Muscle of leg (tissue), 11 donors: Measurements from ENCODE around the gene ERC1. TPM values are rescaled to one million over a fixed set of nuclear protein-coding genes. Genes with fewer than 3 reads are reported as not detected.

Experiments used
- DNase-seq: peaks from one replicate; pipeline ENCODE4 v3.0.0; 2013
- H3K27ac ChIP-seq: one replicate; pipeline ENCODE4 v1.5.1; 2013; ENCODE audit warnings: mild to moderate bottlenecking, low read length, control low read depth
- H3K27me3 ChIP-seq: one replicate; pipeline ENCODE4 v1.6.1; 2013; ENCODE audit warnings: low read length; ENCODE audit not compliant: control insufficient read depth, insufficient read depth
- H3K36me3 ChIP-seq: one replicate; pipeline ENCODE4 v1.6.1; 2013; ENCODE audit warnings: low read length; ENCODE audit not compliant: control insufficient read depth, insufficient read depth
- H3K4me1 ChIP-seq: one replicate; pipeline ENCODE4 v1.6.1; 2013; ENCODE audit warnings: low read length; ENCODE audit not compliant: control insufficient read depth, insufficient read depth
- H3K4me3 ChIP-seq: one replicate; pipeline ENCODE4 v1.5.1; 2013; ENCODE audit warnings: low read length, control low read depth
- H3K9me3 ChIP-seq: replicated peaks from 2 replicates; pipeline ENCODE4 v1.6.1; 2013; ENCODE audit warnings: low read depth, low read length; ENCODE audit not compliant: control insufficient read depth
- WGBS: methylation state at CpG from one replicate; pipeline ENCODE4 v1.1.5; 2013; ENCODE audit warnings: missing lambda C conversion rate; ENCODE audit not compliant: insufficient coverage; 5-methylcytosine and 5-hydroxymethylcytosine counted together
- polyA plus RNA-seq, 8 donors: library from polyadenylated mRNA; unstranded; fragments of 120-200 nt; gene quantifications; one replicate each; pipeline versions ENCODE4 v1.2.1 to v1.2.3, GENCODE V29; 2013; ENCODE audit warnings: inconsistent platforms in 1 of 8, low replicate concordance in 1 of 8; ENCODE audit not compliant: insufficient read length in 8 of 8, insufficient read depth in 1 of 8
- total RNA-seq: library from RNA; stranded (reverse); fragments of 120-200 nt; gene quantifications from one replicate; pipeline ENCODE4 v1.2.4, GENCODE V29; 2013

ERC1 gene
- total and polyA plus RNA-seq, 9 donors = 15.8 to 32.5 (median 25.1) TPM

GRCh38 chr12:1288333-1288732 is 297.3 kb downstream of the ERC1 start:
- no peak overlapping the region for H3K4me3 ChIP-seq
- DNase-seq = peak; percentile 60
- H3K27me3 ChIP-seq = no peaks in the 10 kb centered on the region
- H3K36me3 ChIP-seq = no peaks in the 10 kb centered on the region
- H3K27ac ChIP-seq = no peak overlapping the region
- H3K9me3 ChIP-seq = no peaks in the 10 kb centered on the region
- WGBS = no CpG with 5 or more reads among the region's 7 CpGs
- H3K4me1 ChIP-seq = peaks cover 3% of the 10 kb centered on the region

DNA sequence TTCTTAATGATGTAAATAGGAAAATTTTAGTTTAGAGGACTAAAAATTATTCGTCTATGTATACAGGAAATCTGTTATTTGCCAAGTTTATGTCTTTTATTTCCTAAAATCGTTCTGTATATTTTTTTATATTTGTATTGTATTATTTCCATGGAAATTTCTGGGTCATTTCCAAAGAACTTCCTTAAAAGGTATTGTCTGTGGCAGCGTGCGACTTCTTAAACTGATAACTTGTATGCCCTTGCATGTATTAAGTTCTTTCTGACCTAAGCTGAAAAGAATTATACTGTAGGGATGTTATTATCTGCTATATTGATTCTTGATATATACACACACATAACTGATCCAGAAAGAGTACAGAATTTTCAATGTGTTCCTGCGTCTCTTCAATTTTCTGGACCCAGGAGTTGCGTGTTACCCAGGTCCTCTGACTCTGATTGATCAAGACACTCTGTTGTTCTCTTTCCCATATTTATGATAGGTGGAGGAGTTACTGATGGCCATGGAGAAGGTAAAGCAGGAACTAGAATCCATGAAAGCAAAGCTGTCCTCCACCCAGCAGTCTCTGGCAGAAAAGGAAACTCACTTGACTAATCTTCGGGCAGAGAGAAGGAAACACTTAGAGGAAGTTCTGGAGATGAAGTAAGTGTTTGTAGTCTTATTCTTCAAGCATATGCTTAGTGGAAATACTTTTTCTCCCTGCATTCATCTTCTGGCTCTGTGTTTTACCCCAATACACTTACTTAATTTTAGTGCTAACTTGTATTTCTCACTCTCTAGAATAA is 298.5 kb downstream of the ERC1 start:
- DNase-seq = peak; percentile 69
- peak overlapping the region; percentile 4 for H3K27ac ChIP-seq
- H3K9me3 ChIP-seq = no peaks in the 10 kb centered on the region
- no peaks in the 10 kb centered on the region for H3K36me3 ChIP-seq
- peaks cover 3% of the 10 kb centered on the region for H3K4me1 ChIP-seq
- H3K4me3 ChIP-seq = no peak overlapping the region
- WGBS = no CpG with 5 or more reads among the region's 7 CpGs
- H3K27me3 ChIP-seq = no peaks in the 10 kb centered on the region

GRCh38 chr12:1290716-1291115 is 299.7 kb downstream of the ERC1 start:
- WGBS = 38% methylated on average over 1 of the region's 3 CpGs
- Histone ChIP-seq H3K36me3 (no peaks in the 10 kb centered on the region), H3K9me3 (no peaks in the 10 kb centered on the region), H3K4me3 (no peak overlapping the region), H3K27me3 (no peaks in the 10 kb centered on the region), H3K4me1 (peaks cover 3% of the 10 kb centered on the region), H3K27ac (peak overlapping the region; percentile 71)
- DNase-seq = no peak

- Histone ChIP-seq H3K4me3 (no peak overlapping the region), H3K27me3 (no peaks in the 10 kb centered on the region), H3K27ac (peak overlapping the region; percentile 78), H3K36me3 (no peaks in the 10 kb centered on the region), H3K9me3 (no peaks in the 10 kb centered on the region), H3K4me1 (peaks cover 3% of the 10 kb centered on the region)
- WGBS = no CpG with 5 or more reads among the region's 8 CpGs
- DNase-seq = peak; percentile 98
Measured at GRCh38 chr12:1291601-1292332, 300.7 kb downstream of the ERC1 start.

DNA sequence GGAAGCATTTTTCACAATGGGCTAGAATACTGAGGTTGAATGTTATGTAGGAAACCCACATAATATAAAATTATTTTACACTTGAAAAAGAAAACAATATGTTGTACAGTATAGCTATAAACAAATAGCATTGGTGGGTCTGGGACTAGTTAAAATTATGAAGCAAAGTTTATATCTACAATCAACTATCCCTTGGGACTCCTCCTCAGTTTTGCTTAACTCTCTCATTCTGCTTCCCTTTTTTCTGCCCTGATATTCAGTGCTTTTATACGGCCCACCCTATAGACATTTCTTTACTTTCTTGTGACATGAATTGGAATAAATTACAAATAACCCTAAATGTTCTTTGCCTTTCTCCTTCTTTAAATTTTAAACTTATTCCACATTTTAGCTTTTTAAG is 302.9 kb downstream of the ERC1 start:
- DNase-seq = no peak
- Histone ChIP-seq H3K9me3 (no peaks in the 10 kb centered on the region), H3K4me1 (peaks cover 3% of the 10 kb centered on the region), H3K4me3 (no peak overlapping the region), H3K27ac (no peak overlapping the region), H3K36me3 (no peaks in the 10 kb centered on the region), H3K27me3 (no peaks in the 10 kb centered on the region)
- WGBS = no CpG with 5 or more reads among the region's 1 CpG

DNA sequence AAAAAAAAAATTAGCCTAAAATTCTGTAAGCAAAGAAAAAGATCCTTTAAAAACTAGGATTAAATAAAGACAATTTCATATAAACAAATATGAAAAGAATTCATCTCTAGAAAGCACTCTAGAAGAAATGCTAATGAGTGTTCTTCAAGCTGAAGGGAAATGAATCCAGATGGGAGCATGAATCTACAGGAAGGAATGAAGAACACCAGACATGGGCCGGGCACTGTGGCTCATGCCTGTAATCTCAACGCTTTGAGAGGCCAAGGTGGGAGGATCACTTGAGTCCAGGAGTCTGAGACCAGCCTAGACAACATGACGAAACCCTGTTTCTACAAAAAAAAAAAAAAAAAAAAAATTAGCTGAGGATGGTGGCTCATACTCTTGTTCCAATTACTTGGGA is 306.2 kb downstream of the ERC1 start:
- no CpG with 5 or more reads among the region's 3 CpGs for WGBS
- H3K36me3 ChIP-seq = no peaks in the 10 kb centered on the region
- H3K27ac ChIP-seq = no peak overlapping the region
- peaks cover 3% of the 10 kb centered on the region for H3K9me3 ChIP-seq
- H3K27me3 ChIP-seq = no peaks in the 10 kb centered on the region
- no peaks in the 10 kb centered on the region for H3K4me1 ChIP-seq
- H3K4me3 ChIP-seq = no peak overlapping the region
- DNase-seq = no peak

GRCh38 chr12:1297639-1298175 is 306.7 kb downstream of the ERC1 start:
- no peak overlapping the region for H3K4me3 ChIP-seq
- 80% methylated on average over 2 of the region's 4 CpGs for WGBS
- H3K27me3 ChIP-seq = no peaks in the 10 kb centered on the region
- peaks cover 3% of the 10 kb centered on the region for H3K9me3 ChIP-seq
- DNase-seq = no peak
- no peak overlapping the region for H3K27ac ChIP-seq
- H3K36me3 ChIP-seq = no peaks in the 10 kb centered on the region
- no peaks in the 10 kb centered on the region for H3K4me1 ChIP-seq

GRCh38 chr12:1300460-1300859 is 309.4 kb downstream of the ERC1 start:
- WGBS = no CpG with 5 or more reads among the region's 2 CpGs
- Histone ChIP-seq H3K4me3 (no peak overlapping the region), H3K9me3 (peaks cover 3% of the 10 kb centered on the region), H3K27ac (no peak overlapping the region), H3K36me3 (no peaks in the 10 kb centered on the region), H3K27me3 (no peaks in the 10 kb centered on the region), H3K4me1 (no peaks in the 10 kb centered on the region)
- DNase-seq = no peak

DNA sequence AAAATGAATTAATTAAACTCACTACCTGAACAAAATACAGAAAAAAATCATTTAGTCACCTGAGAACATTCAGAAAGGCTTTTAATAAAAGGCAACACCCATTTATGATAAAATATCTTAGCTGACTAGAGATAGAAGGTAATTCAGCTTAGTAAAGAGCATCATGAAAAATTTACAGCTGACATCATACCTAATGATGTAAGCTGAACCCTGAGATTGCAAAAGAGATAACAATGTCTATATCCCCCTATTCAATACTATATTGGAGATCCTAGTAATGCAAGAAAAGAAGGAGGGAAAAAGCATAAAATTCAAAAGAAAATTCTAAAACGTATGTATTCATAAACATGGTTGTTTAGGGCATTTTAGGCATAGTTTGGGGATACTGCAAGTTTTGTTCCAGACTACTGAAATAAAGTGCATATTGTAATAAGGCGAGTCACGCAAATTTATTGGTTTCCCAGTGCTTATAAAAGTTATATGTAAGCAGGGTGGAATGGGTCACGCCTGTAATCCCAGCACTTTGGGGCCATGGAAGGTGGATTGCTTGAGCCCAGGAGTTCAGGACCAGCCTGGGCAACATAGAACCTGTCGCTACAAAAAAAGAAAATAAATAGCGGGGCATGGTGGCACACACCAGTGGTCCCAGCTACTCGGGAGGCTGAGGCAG is 311.3 kb downstream of the ERC1 start:
- Histone ChIP-seq H3K36me3 (no peaks in the 10 kb centered on the region), H3K4me3 (no peak overlapping the region), H3K27me3 (no peaks in the 10 kb centered on the region), H3K9me3 (peaks cover 3% of the 10 kb centered on the region), H3K27ac (no peak overlapping the region), H3K4me1 (no peaks in the 10 kb centered on the region)
- no peak for DNase-seq
- WGBS = 73% methylated on average over 6 of the region's 7 CpGs

DNA sequence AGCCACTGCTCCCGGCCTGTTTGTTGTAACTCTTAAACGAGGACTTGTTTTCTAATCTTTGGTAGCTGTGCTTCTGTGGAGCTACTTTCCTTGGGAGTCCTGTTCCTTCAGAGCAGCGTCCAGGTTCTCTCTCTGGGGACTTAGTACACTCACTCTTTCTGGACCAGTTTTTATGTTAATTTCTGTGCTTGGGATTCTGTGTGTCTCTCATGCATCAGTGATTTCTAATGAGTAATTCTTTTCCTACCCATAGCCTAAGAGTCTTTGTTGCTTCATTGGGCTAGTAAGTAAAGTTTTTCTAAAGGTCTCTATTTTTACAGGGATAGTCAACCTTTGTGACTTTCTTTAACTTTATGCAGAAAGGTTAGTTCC is 314.0 kb downstream of the ERC1 start:
- Histone ChIP-seq H3K27ac (no peak overlapping the region), H3K36me3 (no peaks in the 10 kb centered on the region), H3K4me1 (no peaks in the 10 kb centered on the region), H3K4me3 (no peak overlapping the region), H3K27me3 (no peaks in the 10 kb centered on the region), H3K9me3 (peaks cover 1% of the 10 kb centered on the region)
- no CpG with 5 or more reads among the region's 3 CpGs for WGBS
- DNase-seq = no peak
